Tibial nerve (tissue), 4 donors: ENCODE measurements around the gene NPRL2. TPM values are rescaled to one million over a fixed set of nuclear protein-coding genes. Genes with fewer than 3 reads are reported as not detected.

ENCODE experiments used
- DNase-seq, 2 donors: peaks; one replicate each; pipeline ENCODE4 v3.0.0-alpha.2; 2019; ENCODE audit warnings: low spot score in 2 of 2
- H3K27ac ChIP-seq, 4 donors: fragments of 200-600 bp; sonication (generic) in 3 of 4; one replicate each; pipeline ENCODE4 v1.5.1; 2017 to 2019; ENCODE audit warnings: mild to moderate bottlenecking in 1 of 4
- H3K27me3 ChIP-seq, 2 donors: fragments of 200-600 bp; sonication (generic) in 1 of 2; one replicate each; pipeline versions ENCODE4 v1.5.1 to v1.6.0; 2017 to 2019
- H3K36me3 ChIP-seq, 3 donors: fragments of 200-600 bp; sonication (generic); one replicate each; pipeline ENCODE4 v1.5.1; 2018 to 2019
- H3K4me1 ChIP-seq, 4 donors: fragments of 200-600 bp; sonication (generic) in 3 of 4; one replicate each; pipeline ENCODE4 v1.5.1; 2017 to 2019
- H3K4me3 ChIP-seq, 4 donors: fragments of 200-600 bp; sonication (generic) in 3 of 4; one replicate each; pipeline ENCODE4 v1.5.1; 2017 to 2019; ENCODE audit warnings: mild to moderate bottlenecking in 1 of 4, moderate library complexity in 1 of 4
- H3K9me3 ChIP-seq, 4 donors: fragments of 200-600 bp; sonication (generic) in 3 of 4; one replicate each; pipeline ENCODE4 v1.5.1; 2017 to 2019
- EP300 ChIP-seq, 2 donors: sonication (generic); formaldehyde crosslinking; IDR thresholded peaks; one replicate each; pipeline ENCODE4 v1.6.1; 2017; ENCODE audit warnings: antibody characterized with exemption in 2 of 2, mild to moderate bottlenecking in 1 of 2
- POLR2A ChIP-seq, 2 donors: fragments of 450-650 bp; IDR thresholded peaks; one replicate each; pipeline ENCODE4 v1.6.1; 2017; ENCODE audit warnings: antibody characterized with exemption in 2 of 2, mild to moderate bottlenecking in 2 of 2, moderate library complexity in 2 of 2
- WGBS, 2 donors: methylation state at CpG; one replicate each; pipeline ENCODE4 v1.1.5; 2018; 5-methylcytosine and 5-hydroxymethylcytosine counted together
- total RNA-seq, 4 donors: library from RNA; depleted of rRNA; stranded (reverse); fragments of >200 nt; gene quantifications; one replicate each; pipeline ENCODE4 v1.1.0, GENCODE V29; 2016
- TF ChIP-seq, protein P1 (sequence below), 5 experiments: fragments of 200-600 bp in 3 of 5; fragments of 450-650 bp in 2 of 5; sonication (generic) in 3 of 5; IDR thresholded peaks; one replicate each; pipeline ENCODE4 v1.5.1; 2016 to 2019; ENCODE audit warnings: antibody characterized with exemption in 5 of 5, mild to moderate bottlenecking in 3 of 5, moderate library complexity in 2 of 5

The NPRL2 gene
- total RNA-seq, 4 donors from 2014 or later: 22.7 to 35.2 (median 27.2) TPM

GRCh38 chr3:50365842-50366220, 15.3 kb upstream of the NPRL2 start:
- peak overlapping the region in 1 of 4 donors; percentile 76 for H3K27ac ChIP-seq
- TF ChIP-seq, protein P1, sequence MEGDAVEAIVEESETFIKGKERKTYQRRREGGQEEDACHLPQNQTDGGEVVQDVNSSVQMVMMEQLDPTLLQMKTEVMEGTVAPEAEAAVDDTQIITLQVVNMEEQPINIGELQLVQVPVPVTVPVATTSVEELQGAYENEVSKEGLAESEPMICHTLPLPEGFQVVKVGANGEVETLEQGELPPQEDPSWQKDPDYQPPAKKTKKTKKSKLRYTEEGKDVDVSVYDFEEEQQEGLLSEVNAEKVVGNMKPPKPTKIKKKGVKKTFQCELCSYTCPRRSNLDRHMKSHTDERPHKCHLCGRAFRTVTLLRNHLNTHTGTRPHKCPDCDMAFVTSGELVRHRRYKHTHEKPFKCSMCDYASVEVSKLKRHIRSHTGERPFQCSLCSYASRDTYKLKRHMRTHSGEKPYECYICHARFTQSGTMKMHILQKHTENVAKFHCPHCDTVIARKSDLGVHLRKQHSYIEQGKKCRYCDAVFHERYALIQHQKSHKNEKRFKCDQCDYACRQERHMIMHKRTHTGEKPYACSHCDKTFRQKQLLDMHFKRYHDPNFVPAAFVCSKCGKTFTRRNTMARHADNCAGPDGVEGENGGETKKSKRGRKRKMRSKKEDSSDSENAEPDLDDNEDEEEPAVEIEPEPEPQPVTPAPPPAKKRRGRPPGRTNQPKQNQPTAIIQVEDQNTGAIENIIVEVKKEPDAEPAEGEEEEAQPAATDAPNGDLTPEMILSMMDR (IDR thresholded peaks at IDR 0.05): no peak
- TF ChIP-seq POLR2A (IDR thresholded peaks at IDR 0.05) (no peak), EP300 (IDR thresholded peaks at IDR 0.05) (no peak)
- H3K4me3 ChIP-seq: peak overlapping the region; percentile 42 to 67 (median 64)
- no peaks in the 10 kb centered on the region for H3K9me3 ChIP-seq
- DNase-seq: no peak
- 86 to 100% methylated on average over 3 to 5 of the region's 5 CpGs for WGBS, 2 donors
- H3K4me1 ChIP-seq: peaks cover 0 to 19% (median 13%) of the 10 kb centered on the region in 4 donors
- H3K27me3 ChIP-seq: no peaks in the 10 kb centered on the region
- H3K36me3 ChIP-seq: no peaks in the 10 kb centered on the region

DNA sequence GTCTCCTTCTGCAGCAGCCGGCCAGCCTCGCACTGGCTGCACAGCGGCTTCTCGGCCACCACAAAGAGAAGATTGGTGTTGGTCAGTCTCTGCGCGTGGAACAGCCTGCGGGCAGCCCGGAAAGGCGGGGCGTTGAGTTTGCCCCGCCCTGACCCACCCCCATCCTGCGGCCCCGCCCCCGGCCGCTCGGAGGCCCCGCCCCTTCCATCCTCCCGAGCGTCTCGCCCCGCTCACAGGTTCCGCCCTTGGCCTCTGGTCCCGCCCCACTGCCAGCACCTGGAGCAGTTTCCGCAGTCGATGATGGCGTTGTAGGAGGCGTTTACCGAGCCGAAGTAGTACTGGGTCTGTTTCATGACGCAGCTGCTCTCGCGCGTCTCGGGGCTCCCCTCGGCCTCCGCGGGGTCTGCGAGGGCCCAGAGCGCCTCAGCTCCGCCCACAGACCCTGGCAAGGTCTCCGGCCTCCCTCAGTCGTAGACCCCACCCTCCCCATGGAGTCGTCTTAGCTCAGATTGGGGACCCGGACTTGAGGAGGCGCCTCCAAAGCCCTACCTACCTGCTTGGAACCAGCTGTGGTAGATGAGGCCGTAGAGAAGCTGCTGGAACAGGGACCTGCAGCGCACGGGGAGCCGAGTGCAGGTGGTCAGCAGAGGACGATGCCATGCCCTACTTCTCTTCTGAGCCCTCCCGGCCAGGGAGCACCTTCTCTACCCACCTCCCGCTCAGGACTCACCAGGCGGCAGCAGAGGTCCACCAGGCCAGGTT, 14.7 kb upstream of the NPRL2 start:
- TF ChIP-seq, protein P1 (IDR thresholded peaks at IDR 0.05): no peak
- peak in 1 of 2 donors; percentile 39 for TF ChIP-seq EP300 (IDR thresholded peaks at IDR 0.05)
- TF ChIP-seq POLR2A (IDR thresholded peaks at IDR 0.05): peak in 1 of 2 donors; percentile 27
- Histone ChIP-seq H3K27me3 (no peaks in the 10 kb centered on the region), H3K27ac (peak overlapping the region; percentile 38 to 76 (median 65)), H3K9me3 (no peaks in the 10 kb centered on the region), H3K36me3 (no peaks in the 10 kb centered on the region), H3K4me3 (peak overlapping the region; percentile 42 to 67 (median 64)), H3K4me1 (peaks cover 0 to 19% (median 13%) of the 10 kb centered on the region in 4 donors)
- WGBS, 2 donors: 8 to 13% methylated on average over 8 to 43 of the region's 53 CpGs
- peak; percentile 72 to 75 for DNase-seq

DNA sequence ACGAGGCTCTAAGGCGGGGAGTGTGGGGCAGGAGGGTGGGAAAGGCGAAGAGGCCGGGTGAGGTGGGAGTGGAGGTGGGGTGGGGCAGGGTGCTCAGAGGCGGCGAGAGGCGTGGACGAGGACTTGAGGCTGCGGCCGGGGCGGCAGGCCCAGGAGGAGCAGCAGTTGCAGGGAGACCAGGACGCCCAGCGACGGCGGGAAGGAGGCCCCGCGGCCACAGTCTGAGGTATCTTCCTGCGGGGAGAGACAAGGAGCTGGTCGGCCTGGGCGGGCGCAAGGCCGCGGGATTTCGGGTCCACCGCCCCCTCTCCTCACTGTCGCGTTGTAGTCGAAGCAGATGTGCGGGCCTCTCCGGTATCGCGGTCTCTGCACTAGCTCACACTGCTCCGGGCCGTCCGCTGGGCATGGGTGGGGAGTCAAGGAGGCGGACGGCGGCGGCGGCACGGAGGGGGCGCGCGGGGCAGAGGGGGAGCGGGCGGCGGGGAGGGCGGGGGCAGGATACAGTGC, 14.1 kb upstream of the NPRL2 start:
- Histone ChIP-seq H3K27me3 (no peaks in the 10 kb centered on the region), H3K9me3 (no peaks in the 10 kb centered on the region), H3K4me3 (peak overlapping the region; percentile 42 to 67 (median 64)), H3K4me1 (peaks cover 0 to 19% (median 13%) of the 10 kb centered on the region in 4 donors), H3K36me3 (no peaks in the 10 kb centered on the region), H3K27ac (peak overlapping the region; percentile 38 to 68 (median 60))
- no peak for TF ChIP-seq POLR2A (IDR thresholded peaks at IDR 0.05)
- no peak for TF ChIP-seq EP300 (IDR thresholded peaks at IDR 0.05)
- TF ChIP-seq, protein P1 (IDR thresholded peaks at IDR 0.05): no peak
- WGBS, 2 donors: 9 to 19% methylated on average over 27 to 30 of the region's 48 CpGs
- no peak for DNase-seq

DNA sequence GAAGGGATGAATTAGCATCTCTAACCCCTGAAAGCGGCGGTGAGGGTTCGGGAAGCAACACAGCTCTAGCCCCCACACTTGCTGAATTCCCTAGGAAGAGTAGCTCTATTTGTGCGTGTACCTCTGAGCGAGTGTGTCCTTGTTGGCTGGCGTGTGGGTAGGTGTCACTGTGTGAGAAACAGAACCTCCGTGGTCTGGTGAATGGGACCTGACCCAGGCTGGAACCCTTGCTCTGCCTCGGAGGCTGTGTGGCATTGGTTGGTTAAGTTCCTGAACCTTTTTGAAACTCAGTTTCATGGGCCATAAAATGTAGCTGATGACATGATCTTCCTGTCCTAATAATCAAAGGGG, 9.2 kb upstream of the NPRL2 start:
- 13 to 15% methylated on average over 7 to 8 of the region's 8 CpGs for WGBS, 2 donors
- peaks cover 8 to 47% (median 40%) of the 10 kb centered on the region in 4 donors for H3K4me1 ChIP-seq
- H3K4me3 ChIP-seq: peak overlapping the region in 3 of 4 donors; percentile 82 to 98 (median 89)
- H3K27ac ChIP-seq: no peak overlapping the region
- no peaks in the 10 kb centered on the region for H3K27me3 ChIP-seq
- peaks cover 0 to 30% (median 6%) of the 10 kb centered on the region in 3 donors for H3K36me3 ChIP-seq
- DNase-seq: no peak
- TF ChIP-seq, protein P1 (IDR thresholded peaks at IDR 0.05): no peak
- no peak for TF ChIP-seq EP300 (IDR thresholded peaks at IDR 0.05)
- TF ChIP-seq POLR2A (IDR thresholded peaks at IDR 0.05): no peak
- H3K9me3 ChIP-seq: no peaks in the 10 kb centered on the region
